Measurements from ENCODE around the gene NECAB3.
A peak's percentile ranks its signal among the peaks of the same experiment; 100 is the strongest.

Gene NECAB3, protein sequence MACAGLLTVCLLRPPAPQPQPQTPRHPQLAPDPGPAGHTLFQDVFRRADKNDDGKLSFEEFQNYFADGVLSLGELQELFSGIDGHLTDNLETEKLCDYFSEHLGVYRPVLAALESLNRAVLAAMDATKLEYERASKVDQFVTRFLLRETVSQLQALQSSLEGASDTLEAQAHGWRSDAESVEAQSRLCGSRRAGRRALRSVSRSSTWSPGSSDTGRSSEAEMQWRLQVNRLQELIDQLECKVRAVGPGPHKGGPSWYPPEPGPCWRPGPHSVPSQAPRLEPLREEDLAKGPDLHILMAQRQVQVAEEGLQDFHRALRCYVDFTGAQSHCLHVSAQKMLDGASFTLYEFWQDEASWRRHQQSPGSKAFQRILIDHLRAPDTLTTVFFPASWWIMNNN

DNA sequence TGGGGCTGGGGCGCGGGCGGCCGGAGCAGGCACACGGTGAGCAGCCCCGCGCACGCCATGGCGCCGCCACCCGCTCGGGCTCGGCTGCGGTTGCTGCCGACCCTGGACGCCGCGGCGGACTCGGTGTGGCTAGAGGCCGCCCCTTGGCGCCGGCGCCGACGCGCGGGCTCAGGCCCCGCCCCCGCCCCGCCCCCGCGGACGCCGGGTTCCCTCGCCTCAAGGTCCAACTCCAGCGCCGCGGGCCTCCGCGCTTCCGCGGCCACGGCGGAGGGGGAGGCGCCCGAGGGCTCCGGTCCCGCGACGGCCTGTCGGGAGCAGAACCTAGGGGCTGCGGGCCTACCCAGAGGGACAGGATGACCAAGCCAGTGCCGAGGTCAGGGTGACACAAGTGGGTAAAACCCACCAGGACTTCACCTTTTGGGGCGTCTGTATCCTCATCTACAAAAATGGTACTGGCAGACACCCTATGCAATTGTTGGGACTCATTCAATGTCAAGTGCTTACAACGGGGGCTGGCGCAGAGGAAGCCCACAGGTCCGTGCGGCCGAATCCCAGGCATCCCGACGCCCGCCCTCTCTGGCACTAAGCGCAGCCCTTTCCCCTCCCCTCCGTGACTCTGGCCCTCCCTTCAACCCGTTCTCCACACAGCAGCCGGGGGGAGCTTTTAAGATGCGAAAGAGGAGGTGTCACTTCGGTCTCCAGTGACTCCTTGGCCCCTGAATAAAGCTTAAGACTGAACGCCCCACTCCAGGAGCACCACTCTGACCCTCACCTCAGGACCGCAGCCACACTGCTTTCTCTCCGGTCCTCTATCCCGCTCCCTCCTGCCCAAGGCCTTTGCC lies at the start of gene NECAB3:
Gene NECAB3 (minus strand): TSS at position 135 of the 842 bp plus-strand sequence. CDS start 76 bp downstream, at position 59.
- intact Hi-C loops (cut with DNase I): no loop called here

DNA sequence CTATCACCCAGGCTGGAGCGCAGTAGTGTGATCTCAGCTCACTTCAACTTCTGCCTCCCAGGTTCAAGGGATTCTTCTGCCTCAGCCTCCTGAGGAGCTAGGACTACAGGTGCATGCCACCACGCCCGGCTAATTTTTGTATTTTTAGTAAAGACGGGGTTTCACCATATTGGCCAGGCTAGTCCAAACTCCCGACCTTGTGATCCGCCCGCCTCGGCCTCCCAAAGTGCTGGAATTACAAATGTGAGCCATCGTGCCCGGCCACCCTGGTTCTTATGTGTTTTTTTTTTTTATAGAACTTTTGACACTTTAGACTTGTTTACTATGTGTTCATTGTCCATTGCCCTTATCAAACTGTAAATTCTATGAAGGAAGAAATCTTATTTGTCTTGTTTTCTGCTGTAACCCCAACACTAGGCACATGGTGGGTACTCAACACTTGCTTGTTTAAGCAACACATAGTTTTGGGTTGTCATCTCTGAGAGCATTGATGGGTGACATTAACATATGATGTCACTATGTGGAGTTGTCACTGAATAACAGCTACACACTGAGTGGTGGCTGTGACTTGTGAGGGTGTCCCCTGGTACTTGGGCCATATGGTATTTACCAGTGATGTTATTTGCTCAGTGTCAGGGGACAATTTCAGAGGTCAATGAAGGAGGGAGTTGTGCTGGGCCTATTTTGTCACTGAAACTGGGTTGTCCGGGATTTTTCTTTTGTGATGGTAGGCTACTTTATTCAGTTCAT lies 47.3 kb upstream of the NECAB3 start:
- intact Hi-C loops (cut with DNase I): no loop called here
- no peak for DNase-seq

More for the DNA sequence above, at the start of gene NECAB3:
- peak; percentile 67 to 97 (median 79) for DNase-seq

DNA sequence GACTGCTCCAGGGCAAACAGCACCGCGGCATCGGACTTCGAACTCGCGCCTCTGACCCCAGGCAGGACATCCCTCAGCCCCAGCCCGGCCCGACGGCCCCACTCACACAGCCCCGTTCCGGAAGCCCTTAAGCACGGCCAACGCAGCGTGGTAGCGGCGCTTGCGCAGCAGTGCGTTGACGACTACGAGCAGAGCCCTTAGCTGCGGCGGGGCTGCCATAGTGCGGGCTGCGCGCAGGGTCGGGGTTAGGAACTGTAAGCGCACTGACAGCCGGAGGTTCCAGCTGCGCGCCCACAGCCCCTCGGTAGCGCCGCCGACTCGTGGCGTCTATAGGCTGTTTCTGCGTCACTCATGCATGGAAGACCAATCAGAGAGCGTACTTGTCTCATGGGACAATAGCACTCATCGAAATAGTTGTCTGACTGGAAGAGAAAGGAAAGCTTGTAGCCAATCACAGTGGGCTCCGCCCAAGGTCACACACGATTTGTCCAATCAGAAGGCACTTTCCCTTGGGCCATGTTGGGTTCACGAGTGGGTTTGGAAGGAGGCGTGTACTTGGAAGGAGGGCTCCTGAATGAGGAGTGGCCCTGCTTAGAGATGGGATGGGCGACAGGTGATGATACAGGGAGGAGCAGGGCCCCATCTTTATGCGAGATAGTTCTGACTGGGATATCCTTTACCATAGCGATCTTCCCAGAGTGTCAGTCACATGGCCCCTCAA lies 45.9 kb upstream of the NECAB3 start, which contains the start of gene PXMP4:
Gene PXMP4 (minus strand): TSS at position 322 of the 721 bp plus-strand sequence. CDS start 103 bp downstream, at position 219.
- intact Hi-C loops (cut with DNase I): no loop called here

DNA sequence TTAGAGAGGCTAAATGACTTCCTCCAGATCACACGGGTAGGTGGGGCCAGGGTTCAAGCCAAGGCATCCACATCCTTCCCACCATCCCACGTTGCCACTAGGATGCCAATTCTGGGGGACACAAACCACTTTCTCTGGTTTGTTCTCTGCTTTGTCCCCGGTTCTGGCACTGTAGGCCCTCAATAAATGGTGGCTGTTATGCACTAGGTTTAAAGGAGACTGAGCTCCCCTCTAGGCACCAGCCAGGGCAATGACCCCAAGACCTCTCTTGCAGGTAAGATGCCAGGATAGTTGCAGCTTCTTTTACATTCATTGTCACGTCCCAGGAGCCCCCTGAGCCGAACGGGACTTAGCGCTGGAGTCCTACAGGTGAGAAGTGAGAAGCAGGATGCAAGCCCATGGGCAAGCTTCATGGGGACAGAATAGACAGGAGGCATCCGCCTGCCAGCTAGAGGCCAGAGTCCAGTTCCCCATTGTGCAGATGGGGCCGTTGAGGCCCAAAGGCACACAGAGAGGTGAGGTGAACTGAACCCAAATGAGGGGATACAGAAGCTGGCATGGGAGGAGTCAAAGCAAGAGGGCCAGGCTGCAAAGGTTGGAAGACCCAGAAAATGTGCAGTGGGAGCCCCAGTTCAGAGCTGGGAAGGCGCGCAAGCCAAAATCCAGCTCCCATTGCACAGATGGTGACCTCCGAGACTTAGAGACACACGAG lies 45.2 kb upstream of the NECAB3 start:
- peak in 1 of 10 donors; percentile 57 for DNase-seq
- intact Hi-C loops (cut with DNase I): no loop called here

More for the DNA sequence above, 45.9 kb upstream of the NECAB3 start, which contains the start of gene PXMP4:
- DNase-seq: peak; percentile 87 to 99 (median 94)

DNA sequence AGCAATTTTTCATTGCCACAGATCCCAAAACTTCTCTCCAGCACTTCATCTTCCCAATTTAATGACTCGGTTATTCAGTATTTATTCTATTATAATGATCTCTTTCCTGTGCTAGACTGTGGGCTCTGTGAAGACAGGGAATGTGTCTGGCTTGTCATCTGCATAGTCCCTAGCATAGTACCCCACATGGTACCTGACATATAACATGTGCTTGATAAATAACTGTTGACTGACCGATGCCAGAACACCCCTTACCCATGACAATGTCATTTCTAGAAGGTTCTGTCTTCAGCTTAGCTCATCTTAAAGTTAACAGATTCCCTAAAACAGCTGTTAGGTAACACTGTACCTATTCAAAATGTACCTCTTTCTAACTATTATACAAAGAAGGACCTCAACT lies 42.3 kb upstream of the NECAB3 start:
- DNase-seq: no peak
- intact Hi-C loops (cut with DNase I): no loop called here

DNA sequence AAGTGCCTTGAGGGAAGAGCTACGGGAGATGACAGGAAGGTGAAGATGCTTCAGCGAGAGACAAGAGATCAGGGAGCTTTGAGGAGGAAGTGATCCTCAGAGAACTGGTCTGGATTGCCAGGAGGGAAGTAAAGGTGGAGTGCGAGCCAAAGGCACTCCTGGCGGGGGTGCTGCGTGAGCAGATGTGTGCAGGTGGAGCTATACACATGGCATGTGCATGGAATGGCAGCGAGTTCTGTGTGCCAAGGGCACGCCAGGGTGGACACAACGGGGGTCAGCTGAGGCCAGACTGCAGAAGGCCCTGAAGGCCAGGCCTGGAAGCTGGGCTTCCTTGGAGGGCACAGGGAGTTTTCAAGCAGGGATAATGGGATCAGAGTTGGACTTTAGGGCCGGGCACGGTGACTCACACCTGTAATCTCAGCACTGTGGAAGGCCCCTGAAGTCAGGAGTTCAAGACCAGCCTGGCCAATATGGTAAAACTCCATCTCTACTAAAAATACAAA lies 39.7 kb upstream of the NECAB3 start:
- intact Hi-C loops (cut with DNase I): no loop called here
- peak in 2 of 10 donors; percentile 30 to 56 for DNase-seq

DNA sequence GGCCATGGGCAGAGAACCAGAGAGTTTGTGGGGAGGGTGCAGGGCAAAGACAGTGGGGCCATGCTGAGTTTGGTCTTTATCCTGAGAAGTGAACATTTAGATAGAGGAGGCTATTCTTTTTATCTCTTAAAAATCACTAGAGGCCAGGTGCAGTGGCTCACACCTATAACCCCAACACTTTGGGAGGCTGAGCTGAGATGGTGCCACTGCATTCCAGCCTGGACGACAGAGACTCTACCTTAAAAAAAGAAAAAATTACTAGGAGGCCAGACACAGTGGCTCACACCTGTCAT lies 37.2 kb upstream of the NECAB3 start:
- peak in 1 of 10 donors; percentile 1 for DNase-seq
- intact Hi-C loops (cut with DNase I): no loop called here

DNA sequence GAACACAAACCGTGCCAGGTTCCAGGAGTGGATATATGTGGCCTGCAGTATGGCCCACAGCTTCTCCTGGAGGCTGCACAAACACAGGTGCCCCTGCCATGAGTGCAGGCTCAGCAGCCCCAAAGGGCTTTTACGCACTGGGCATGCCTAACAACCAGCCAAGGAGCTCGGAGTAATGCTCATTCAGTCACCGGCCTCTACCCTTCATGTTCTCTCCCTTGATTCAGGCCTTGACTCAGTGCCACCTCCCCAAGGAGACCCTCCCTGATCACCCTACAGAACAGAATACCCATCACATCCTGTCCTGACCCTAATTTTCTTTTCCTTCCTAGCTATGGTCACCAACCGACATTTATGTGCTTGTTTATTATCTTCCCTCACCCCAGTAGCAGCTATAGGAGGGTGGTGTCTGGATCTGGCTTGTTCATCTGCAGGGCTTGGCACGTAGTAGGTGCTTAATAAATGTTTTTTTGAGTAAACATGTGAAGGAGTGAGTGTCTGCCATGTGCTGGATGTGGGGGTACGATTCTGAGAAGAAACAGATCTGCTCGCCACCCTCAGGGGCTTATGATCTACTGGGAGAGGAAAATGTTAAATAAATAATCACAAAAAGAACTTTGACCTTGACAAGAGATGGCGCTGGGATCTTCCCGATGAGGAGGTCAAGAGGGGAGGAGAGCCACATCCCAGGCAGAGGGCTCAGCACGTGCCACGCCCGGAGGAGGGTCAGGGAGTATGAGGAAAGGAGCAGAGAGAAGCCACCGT lies 36.6 kb upstream of the NECAB3 start:
- intact Hi-C loops (cut with DNase I): no loop called here

DNA sequence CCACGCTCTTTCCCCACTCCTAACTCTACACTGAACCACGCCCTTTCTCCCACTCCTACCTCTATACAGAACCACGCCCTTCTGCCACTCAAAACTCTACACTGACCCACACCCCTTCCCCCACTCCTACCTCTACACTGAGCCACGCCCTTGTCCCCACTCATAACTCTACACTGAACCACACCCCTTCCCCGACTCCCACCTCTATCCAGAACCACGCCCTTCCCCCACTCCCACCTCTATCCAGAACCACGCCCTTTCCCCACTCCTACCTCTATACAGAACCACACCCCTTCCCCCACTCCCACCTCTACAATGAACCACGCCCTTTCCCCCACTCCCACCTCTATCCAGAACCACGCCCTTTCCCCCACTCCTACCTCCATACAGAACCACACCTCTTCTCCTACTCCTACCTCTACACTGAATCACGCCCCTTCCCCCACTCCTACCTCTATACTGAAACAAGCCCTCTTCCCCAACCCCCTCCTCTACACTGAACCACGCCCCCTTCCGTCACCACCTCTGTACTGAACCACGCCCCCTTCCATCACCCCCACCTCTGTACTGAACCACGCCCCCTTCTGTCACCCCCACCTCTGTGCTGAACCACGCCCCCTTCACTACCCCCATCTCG lies 35.8 kb upstream of the NECAB3 start:
- DNase-seq: peak in 1 of 10 donors; percentile 20

More for the DNA sequence above, 36.6 kb upstream of the NECAB3 start:
- DNase-seq: peak in 1 of 10 donors; percentile 23

DNA sequence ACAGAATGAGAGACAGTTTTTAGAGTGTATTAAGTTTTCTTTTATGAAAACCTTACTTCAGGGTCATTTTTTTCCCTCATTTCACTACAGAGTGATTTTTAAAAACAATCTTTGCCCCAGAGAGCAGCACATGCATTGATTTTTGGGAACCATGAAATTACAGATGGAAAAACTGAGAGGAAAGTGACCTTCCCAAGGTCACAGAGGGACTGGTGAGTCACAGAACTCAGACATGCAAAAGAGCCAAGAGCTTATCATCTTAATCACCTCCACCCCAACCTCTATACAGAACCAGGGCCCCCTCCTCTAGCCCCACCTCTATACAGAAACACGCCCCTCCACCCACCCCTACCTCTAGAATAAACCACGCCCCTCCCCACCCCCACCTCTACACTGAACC lies 35.2 kb upstream of the NECAB3 start:
- no peak for DNase-seq
- intact Hi-C loops (cut with DNase I): no loop called here

More for the DNA sequence above, 35.8 kb upstream of the NECAB3 start:
- intact Hi-C loops (cut with DNase I): no loop called here

DNA sequence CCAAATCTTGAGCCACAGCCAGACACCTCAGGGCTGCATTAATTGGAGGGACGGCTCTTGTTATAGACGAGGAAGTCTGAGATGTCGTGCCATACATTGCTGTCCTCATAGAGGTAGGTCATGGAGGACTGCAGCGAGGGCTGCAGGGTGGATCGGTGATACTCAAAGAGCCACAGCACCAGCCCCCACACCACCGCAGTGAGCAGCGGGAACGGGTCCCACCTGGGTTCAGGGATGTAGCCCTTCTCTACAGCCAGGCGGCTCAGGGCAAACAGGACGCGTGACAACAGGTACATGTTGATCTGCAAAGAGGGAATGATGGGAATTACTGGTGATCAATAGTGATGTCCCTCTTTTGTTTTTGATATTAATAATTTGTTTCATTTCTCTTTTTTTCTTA lies 33.4 kb upstream of the NECAB3 start:
- DNase-seq: peak in 1 of 10 donors; percentile 52
- intact Hi-C loops (cut with DNase I): no loop called here

DNA sequence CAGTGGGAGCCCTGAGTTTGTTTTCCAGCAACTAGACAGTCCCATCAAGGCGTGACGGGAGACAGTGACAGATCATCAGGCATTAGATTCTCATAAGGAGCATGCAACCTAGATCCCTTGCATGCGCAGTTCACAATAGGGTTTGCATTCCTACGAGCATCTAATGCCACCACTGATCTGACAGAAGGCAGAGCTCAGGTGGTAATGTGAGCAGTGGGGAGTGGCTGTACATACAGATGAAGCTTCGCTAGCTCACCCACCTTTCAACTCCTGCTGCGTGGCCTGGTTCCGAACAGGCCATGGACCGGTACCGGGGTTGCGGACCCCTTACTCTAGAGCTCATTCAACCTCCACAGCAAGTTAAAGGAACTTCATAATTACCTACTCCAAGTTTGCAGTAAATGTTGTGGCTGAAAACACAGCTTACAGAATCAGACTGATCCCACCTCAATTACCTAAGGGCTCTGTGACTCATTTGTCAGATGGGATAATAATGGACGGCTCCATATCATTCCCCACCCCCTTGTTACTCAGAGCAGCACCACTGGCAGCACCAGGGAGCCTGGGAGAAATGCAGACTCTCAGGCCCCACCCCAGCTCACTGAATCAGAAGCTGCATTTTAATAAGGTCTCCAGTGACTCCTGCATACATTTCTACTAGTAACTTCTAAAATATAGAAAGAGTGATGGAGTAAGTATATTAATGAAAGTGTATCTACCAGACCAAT lies 30.1 kb upstream of the NECAB3 start:
- intact Hi-C loops (cut with DNase I): no loop called here

DNA sequence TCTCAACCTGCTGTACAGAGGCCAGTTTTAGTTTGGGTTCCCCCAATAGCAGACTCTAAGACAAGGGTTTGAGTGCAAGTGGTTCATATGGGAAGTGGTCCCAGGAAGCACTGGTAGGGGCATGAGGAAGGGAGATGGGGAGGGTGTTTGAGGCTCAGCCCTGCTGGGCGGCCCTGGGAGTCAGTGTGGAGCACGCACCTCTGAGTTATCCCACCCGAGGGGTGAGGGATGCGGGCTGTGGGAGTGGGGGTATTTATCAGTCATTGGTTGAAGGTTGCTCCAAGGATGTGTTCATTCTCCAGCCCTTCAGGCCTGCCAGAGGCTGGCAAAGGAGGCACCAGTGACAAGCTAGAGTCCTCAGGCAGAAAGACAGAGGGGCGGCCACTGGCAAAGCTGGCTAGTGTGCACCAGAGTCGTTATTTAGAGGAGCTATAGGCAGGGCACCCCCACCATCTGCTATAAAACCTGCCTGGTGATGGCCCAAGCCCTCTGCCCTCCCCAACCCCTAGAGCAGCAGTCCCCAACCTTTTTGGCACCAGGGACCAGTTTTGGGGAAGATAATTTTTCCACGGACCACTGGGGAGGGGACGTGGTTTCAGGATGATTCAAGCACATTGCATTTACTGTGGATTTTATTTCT lies 29.4 kb upstream of the NECAB3 start:
- intact Hi-C loops (cut with DNase I): no loop called here
- peak in 1 of 10 donors; percentile 24 for DNase-seq

More for the DNA sequence above, 30.1 kb upstream of the NECAB3 start:
- peak in 2 of 10 donors; percentile 25 to 55 for DNase-seq

DNA sequence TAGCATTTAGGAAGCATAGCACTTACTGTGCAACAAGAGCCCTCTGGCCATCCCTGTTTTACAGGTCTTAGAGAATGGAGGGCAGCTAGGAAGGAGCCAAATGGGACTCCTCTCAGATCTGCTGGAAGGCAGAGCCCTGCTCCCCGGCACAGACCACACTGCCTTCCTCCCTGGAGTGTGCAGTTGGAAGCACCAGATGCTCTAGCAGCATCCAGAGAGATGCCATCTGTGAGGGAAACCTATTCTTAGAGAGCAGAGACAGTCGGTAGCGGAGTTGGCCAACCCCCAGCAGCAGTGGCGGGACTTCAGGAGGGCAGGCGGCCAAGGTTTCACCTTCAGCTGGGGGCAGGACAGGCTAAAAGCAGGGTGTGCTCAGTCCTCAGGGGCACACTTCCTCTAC lies 28.6 kb upstream of the NECAB3 start:
- peak in 8 of 10 donors; percentile 52 to 94 (median 68) for DNase-seq
- intact Hi-C loops (cut with DNase I): no loop called here

DNA sequence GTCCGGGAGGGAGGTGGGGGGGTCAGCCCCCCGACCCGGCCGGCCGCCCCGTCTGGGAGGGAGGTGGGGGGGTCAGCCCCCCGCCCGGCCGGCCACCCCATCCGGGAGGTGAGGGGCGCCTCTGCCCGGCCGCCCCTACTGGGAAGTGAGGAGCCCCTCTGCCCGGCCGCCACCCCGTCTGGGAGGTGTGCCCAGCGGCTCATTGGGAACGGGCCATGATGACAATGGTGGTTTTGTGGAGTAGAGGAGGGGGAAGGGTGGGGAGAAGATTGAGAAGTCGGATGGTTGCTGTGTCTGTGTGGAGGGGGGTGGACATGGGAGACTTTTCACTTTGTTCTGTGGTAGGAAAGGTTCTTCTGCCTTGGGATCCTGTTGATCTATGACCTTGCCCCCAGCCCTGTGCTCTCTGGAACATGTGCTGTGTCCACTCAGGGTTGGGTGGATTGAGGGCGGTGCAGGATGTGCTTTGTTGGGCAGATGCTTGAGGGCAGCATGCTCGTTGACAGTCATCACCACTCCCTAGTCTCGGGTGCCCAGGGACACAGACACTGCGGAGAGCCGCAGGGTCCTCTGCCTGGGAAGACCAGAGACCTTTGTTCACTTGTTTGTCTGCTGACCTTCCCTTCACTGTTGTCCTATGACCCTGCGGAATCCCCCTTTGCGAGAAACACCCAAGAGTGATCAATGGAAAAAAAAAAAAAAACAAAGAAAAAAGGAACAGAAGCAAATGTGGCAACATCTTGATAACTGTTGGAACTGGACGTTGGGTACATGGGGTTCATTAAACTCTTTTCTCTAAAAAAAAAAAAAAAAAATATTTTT lies 27.6 kb upstream of the NECAB3 start:
- DNase-seq: peak in 1 of 10 donors; percentile 44
- intact Hi-C loops (cut with DNase I): no loop called here
